ENCODE data around the gene INTS6. TPM values are rescaled to one million over a fixed set of nuclear protein-coding genes. Genes with fewer than 3 reads are reported as not detected.

The INTS6 gene, protein sequence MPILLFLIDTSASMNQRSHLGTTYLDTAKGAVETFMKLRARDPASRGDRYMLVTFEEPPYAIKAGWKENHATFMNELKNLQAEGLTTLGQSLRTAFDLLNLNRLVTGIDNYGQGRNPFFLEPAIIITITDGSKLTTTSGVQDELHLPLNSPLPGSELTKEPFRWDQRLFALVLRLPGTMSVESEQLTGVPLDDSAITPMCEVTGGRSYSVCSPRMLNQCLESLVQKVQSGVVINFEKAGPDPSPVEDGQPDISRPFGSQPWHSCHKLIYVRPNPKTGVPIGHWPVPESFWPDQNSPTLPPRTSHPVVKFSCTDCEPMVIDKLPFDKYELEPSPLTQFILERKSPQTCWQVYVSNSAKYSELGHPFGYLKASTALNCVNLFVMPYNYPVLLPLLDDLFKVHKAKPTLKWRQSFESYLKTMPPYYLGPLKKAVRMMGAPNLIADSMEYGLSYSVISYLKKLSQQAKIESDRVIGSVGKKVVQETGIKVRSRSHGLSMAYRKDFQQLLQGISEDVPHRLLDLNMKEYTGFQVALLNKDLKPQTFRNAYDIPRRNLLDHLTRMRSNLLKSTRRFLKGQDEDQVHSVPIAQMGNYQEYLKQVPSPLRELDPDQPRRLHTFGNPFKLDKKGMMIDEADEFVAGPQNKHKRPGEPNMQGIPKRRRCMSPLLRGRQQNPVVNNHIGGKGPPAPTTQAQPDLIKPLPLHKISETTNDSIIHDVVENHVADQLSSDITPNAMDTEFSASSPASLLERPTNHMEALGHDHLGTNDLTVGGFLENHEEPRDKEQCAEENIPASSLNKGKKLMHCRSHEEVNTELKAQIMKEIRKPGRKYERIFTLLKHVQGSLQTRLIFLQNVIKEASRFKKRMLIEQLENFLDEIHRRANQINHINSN
- total RNA-seq: 10 to 100 TPM; 46.4 to 49.9 TPM

DNA sequence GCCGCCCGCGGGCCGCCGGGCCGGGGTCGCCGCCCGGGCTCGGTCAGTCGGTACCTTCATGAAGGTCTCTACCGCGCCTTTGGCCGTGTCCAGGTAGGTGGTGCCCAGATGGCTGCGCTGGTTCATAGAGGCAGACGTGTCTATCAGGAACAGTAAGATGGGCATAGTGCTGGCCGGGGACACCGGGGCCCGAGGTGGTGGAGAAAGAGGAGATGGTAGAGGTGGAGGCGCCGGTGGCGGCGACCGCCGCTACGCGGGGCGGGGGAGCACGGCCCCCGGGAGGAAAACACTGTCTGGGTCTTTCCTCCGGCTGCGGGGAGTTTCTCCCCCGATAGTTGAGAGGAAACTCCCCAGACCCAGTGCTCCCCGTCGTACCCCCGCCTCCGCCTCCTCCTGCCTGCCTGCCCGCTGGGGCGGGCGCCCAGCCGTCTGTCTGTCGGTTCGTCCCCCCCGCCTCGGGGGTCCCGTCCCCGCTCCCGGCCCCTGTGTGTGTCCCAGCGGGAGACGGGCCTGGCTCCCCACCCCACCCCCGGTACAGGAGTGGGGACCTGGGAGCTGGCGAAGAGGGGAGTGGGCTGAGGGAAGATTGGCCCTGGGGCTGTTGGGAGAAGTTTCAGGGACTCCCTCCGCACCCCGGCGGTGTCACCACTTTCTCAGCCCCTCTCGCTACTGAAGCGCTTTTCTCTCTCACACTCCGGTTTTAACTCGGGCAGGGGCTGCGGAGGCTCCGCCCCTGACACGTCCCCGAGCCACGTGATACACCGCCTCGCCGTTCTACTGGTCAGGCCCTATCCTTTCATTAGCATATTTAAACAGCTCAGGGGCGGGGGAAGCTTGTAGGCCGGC lies at the start of gene INTS6:
INTS6 (minus strand) TSS at position 676 of the 846 bp plus-strand sequence; CDS start at position 165, 511 bp downstream.

GRCh38 chr13:51339354-51339753 lies 113.5 kb downstream of the INTS6 start, which contains the start of gene SERPINE3:
TSS of gene SERPINE3 (plus strand) at chr13:51339691. CDS start at chr13:51341092, 1,401 bp downstream.

Small RNA genes within 50 kb of the gene (microRNA-seq; reads per million reads assigned to microRNA genes)
- not detected for gene MIR5693 (ENCODE audit: borderline microRNAs expressed, borderline replicate concordance)

Other genes starting within 250 kb of the INTS6 start
- under 1 TPM in 1 of 2 experiments, not detected in 1; 0.12 TPM for gene FAM124A, start 230.6 kb downstream of the INTS6 start, total RNA-seq
- not detected for gene SERPINE3, start 113.3 kb downstream of the INTS6 start, total RNA-seq
- 10 to 100 TPM; 12.8 to 15.0 TPM for gene WDFY2, start 131.4 kb upstream of the INTS6 start, total RNA-seq